Measurements from ENCODE around the gene OR8S1.

Gene OR8S1

GRCh38 chr12:48556631-48557030 lies 31.2 kb downstream of the OR8S1 start:
- DNase-seq (ENCODE audit: low read depth), result no peak

GRCh38 chr12:48557919-48558318 lies 32.5 kb downstream of the OR8S1 start:
- no peak for DNase-seq (ENCODE audit: low read depth)

GRCh38 chr12:48567731-48568130 lies 42.3 kb downstream of the OR8S1 start:
- no peak for DNase-seq (ENCODE audit: low read depth)

GRCh38 chr12:48569946-48570345 lies 44.5 kb downstream of the OR8S1 start, which contains the start of gene LALBA:
LALBA (minus strand) TSS chr12:48570046; CDS start chr12:48570020, 26 bp downstream.
- DNase-seq (ENCODE audit: low read depth), result no peak

- no peak for DNase-seq (ENCODE audit: low read depth)
Measured at GRCh38 chr12:48572326-48572725, 46.9 kb downstream of the OR8S1 start.

All from HS-5 (cell line).